ENCODE data around the gene PLCL1. TPM values are rescaled to one million over a fixed set of nuclear protein-coding genes. Genes with fewer than 3 reads are reported as not detected.

The PLCL1 gene
- total RNA-seq, 2 donors from 2014 or later = 2.0 to 2.9 TPM

DNA sequence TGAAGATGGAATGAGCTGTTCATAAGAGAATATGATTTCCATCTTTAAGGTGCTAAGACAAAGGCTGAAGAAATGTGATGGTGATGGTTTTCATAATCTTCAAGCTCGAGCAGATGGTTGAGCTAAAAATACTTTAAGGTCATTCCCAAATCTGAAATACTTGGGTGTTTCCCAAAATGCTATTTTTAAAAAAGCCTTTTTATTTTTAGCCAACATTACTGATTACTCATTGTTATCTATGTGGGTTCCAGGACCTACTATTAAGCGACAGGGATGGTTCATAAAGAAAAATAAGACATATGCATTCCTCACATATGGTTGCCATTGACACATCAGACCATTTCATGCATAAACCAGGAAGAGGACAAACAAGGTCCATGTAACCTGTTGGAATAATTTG lies 298.5 kb downstream of the PLCL1 start:
- Histone ChIP-seq H3K4me1 (no peaks in the 10 kb centered on the region), H3K4me3 (no peak overlapping the region), H3K27me3 (no peaks in the 10 kb centered on the region), H3K9me3 (no peaks in the 10 kb centered on the region), H3K36me3 (replicated peaks in 1 of 2; ENCODE audit: insufficient read depth in 1 of 2, low read depth in 2 of 2) (no peaks in the 10 kb centered on the region), H3K27ac (no peak overlapping the region)
- intact Hi-C loops (cut with DNase I) = no loop called here
- TF ChIP-seq, protein P1, sequence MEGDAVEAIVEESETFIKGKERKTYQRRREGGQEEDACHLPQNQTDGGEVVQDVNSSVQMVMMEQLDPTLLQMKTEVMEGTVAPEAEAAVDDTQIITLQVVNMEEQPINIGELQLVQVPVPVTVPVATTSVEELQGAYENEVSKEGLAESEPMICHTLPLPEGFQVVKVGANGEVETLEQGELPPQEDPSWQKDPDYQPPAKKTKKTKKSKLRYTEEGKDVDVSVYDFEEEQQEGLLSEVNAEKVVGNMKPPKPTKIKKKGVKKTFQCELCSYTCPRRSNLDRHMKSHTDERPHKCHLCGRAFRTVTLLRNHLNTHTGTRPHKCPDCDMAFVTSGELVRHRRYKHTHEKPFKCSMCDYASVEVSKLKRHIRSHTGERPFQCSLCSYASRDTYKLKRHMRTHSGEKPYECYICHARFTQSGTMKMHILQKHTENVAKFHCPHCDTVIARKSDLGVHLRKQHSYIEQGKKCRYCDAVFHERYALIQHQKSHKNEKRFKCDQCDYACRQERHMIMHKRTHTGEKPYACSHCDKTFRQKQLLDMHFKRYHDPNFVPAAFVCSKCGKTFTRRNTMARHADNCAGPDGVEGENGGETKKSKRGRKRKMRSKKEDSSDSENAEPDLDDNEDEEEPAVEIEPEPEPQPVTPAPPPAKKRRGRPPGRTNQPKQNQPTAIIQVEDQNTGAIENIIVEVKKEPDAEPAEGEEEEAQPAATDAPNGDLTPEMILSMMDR (IDR thresholded peaks at IDR 0.05) = no peak
- no peak for TF ChIP-seq POLR2A (IDR thresholded peaks at IDR 0.05)
- ATAC-seq (no peak), DNase-seq (no peak)
- WGBS, 2 donors = 54 to 58% methylated on average over 2 of the region's 2 CpGs

DNA sequence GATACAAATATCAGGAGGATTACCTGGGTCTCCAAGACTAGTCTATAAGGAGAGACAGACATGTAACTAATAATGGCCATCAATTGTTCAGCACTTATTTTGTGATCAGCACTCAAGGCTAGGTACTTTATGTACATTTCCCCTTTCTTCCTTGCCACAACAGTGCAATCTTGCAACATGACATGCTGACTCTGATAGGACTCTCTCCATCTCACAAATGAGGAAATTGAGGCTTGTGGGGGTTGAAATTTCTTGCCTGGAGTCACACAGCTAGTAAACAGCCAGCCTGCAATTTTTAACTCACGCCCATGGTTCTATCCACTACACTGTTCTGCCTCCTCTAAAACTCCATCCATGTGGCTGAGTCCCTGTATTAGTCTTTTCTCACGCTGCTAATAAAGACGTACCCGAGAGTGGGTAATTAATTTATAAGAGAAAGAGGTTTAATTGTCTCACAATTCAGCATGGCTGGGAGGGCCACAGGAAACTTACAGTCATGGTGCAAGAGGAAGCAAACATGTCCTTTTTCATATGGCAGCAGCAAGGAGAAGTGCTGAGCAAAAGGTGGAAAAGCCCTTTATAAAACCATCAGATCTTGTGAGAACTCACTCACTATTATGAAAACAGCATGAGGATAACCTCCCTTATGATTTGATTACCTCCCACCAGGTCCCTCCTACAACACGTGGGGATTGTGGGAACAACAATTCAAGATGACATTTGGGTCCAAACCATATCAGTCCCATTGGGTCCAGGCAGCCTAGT lies 302.4 kb downstream of the PLCL1 start:
- no peak for TF ChIP-seq POLR2A (IDR thresholded peaks at IDR 0.05)
- TF ChIP-seq, protein P1 (IDR thresholded peaks at IDR 0.05) = no peak
- Histone ChIP-seq H3K4me3 (no peak overlapping the region), H3K36me3 (replicated peaks in 1 of 2; ENCODE audit: insufficient read depth in 1 of 2, low read depth in 2 of 2) (no peaks in the 10 kb centered on the region), H3K27ac (no peak overlapping the region), H3K4me1 (no peaks in the 10 kb centered on the region), H3K27me3 (no peaks in the 10 kb centered on the region), H3K9me3 (no peaks in the 10 kb centered on the region)
- ATAC-seq = no peak
- 64 to 72% methylated on average over 5 of the region's 5 CpGs for WGBS, 2 donors
- intact Hi-C loops (cut with DNase I) = no loop called here
- peak in 1 of 4 donors; percentile 32 for DNase-seq

DNA sequence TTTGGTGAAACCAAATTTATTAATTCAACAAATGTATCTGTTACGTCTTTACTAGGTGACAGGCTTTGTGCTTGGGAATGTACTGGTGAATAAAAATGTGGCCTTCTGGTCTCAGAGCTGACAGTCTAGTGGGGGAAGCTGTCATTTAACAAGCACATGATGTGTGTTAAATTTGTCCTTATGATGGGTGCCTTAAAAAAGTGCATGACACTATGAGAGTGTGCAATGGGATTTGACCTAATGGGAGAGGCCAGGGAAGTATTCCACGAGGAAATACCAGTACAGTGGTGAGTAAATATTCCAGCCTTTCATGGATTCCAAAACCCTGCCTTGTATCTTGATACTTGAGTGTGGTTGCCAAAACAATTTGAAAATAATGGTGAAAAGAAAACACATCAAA lies 308.9 kb downstream of the PLCL1 start:
- 57 to 67% methylated on average over 2 of the region's 2 CpGs for WGBS, 2 donors

DNA sequence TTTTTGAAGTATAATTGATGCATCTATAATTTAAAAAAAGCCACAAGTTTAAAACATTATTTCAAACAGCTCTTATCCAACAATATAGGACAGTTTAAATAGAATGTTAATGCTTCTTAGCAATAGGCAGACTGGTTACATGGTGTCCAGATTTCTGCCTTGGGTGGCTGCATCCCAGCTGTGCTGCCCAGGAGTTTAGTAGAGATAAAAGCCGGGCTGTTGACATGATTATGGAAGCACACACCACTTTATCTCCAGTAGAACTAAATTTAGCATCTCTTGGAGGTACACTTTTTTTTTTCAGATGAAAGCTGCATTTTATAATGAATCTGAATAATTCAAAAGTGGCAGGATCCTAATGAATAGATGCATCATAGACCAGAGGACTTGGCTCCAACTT lies 309.7 kb downstream of the PLCL1 start:
- intact Hi-C loops (cut with DNase I) = no loop called here
- WGBS, 2 donors = 34 to 41% methylated on average over 1 of the region's 1 CpG
- ATAC-seq = no peak
- Histone ChIP-seq H3K27ac (no peak overlapping the region), H3K4me1 (no peaks in the 10 kb centered on the region), H3K36me3 (replicated peaks in 1 of 2; ENCODE audit: insufficient read depth in 1 of 2, low read depth in 2 of 2) (no peaks in the 10 kb centered on the region), H3K4me3 (no peak overlapping the region), H3K27me3 (no peaks in the 10 kb centered on the region), H3K9me3 (no peaks in the 10 kb centered on the region)
- no peak for DNase-seq
- TF ChIP-seq, protein P1 (IDR thresholded peaks at IDR 0.05) = no peak
- no peak for TF ChIP-seq POLR2A (IDR thresholded peaks at IDR 0.05)

More for the DNA sequence above, 308.9 kb downstream of the PLCL1 start:
- H3K27me3 ChIP-seq = no peaks in the 10 kb centered on the region
- no peaks in the 10 kb centered on the region for H3K36me3 ChIP-seq (replicated peaks in 1 of 2; ENCODE audit: insufficient read depth in 1 of 2, low read depth in 2 of 2)
- H3K4me1 ChIP-seq = no peaks in the 10 kb centered on the region
- no peak for ATAC-seq
- no peak overlapping the region for H3K27ac ChIP-seq
- intact Hi-C loops (cut with DNase I) = no loop called here
- TF ChIP-seq, protein P1 (IDR thresholded peaks at IDR 0.05) = no peak
- no peak for DNase-seq
- H3K9me3 ChIP-seq = no peaks in the 10 kb centered on the region
- no peak overlapping the region for H3K4me3 ChIP-seq

DNA sequence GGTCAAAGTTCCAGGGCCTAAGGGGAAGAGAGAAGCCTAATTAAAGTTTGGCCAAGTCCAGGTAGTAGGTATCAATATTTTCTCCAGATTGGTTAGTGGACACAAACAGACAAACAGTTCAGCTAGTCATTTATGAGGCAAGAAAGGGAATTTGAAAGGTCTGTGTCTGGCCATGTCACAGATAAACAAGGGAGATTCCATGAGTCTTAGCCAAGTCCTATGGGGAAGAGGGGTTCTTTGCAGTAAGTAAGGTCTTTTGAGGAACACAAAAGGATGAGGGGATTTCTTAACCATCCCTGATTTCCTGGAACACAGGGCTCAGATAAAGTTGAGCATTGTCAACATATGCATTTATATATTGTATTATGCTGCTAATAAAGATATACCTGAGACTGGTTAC lies 310.8 kb downstream of the PLCL1 start:
- ATAC-seq (no peak), DNase-seq (no peak)
- Histone ChIP-seq H3K27me3 (no peaks in the 10 kb centered on the region), H3K4me3 (no peak overlapping the region), H3K9me3 (no peaks in the 10 kb centered on the region), H3K36me3 (replicated peaks in 1 of 2; ENCODE audit: insufficient read depth in 1 of 2, low read depth in 2 of 2) (no peaks in the 10 kb centered on the region), H3K4me1 (no peaks in the 10 kb centered on the region), H3K27ac (no peak overlapping the region)
- intact Hi-C loops (cut with DNase I) = no loop called here
- TF ChIP-seq, protein P1 (IDR thresholded peaks at IDR 0.05) = no peak
- TF ChIP-seq POLR2A (IDR thresholded peaks at IDR 0.05) = no peak
